ENCODE data around the gene NOL3.

NOL3 gene

DNA sequence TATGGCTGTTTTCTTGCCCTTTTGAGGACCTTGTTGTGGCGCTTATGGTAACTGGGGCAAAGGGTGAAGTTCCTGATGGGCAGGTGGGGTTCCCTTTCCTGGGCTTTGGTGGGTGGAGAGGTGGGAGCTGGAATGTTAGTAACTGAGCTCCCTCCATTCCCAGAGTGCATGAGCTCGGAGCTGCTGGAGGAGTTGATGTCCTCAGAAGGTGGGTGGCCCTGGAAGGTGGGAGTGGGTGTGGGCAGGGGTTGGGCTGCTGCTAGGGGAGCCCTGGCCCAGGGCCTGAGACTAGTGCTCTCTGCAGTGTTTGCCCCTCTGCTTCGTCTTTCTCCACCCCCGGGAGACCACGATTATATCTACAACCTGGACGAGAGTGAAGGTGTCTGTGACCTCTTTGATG, 27.4 kb downstream of the NOL3 start:
- Histone ChIP-seq H3K27ac (replicated peaks) (no peak overlapping the region), H3K27me3 (ENCODE audit: insufficient read depth, poor library complexity, severe bottlenecking) (no peaks in the 10 kb centered on the region), H3K4me3 (replicated peaks; ENCODE audit: insufficient read depth, low read length) (no peak overlapping the region)
- TF ChIP-seq, protein P1, sequence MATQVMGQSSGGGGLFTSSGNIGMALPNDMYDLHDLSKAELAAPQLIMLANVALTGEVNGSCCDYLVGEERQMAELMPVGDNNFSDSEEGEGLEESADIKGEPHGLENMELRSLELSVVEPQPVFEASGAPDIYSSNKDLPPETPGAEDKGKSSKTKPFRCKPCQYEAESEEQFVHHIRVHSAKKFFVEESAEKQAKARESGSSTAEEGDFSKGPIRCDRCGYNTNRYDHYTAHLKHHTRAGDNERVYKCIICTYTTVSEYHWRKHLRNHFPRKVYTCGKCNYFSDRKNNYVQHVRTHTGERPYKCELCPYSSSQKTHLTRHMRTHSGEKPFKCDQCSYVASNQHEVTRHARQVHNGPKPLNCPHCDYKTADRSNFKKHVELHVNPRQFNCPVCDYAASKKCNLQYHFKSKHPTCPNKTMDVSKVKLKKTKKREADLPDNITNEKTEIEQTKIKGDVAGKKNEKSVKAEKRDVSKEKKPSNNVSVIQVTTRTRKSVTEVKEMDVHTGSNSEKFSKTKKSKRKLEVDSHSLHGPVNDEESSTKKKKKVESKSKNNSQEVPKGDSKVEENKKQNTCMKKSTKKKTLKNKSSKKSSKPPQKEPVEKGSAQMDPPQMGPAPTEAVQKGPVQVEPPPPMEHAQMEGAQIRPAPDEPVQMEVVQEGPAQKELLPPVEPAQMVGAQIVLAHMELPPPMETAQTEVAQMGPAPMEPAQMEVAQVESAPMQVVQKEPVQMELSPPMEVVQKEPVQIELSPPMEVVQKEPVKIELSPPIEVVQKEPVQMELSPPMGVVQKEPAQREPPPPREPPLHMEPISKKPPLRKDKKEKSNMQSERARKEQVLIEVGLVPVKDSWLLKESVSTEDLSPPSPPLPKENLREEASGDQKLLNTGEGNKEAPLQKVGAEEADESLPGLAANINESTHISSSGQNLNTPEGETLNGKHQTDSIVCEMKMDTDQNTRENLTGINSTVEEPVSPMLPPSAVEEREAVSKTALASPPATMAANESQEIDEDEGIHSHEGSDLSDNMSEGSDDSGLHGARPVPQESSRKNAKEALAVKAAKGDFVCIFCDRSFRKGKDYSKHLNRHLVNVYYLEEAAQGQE (IDR thresholded peaks at IDR 0.05; ENCODE audit: insufficient replicate concordance, low read depth), result no peak
- no peak for TF ChIP-seq GABPA (IDR thresholded peaks at IDR 0.05; ENCODE audit: low read depth)
- TF ChIP-seq SPI1 (IDR thresholded peaks at IDR 0.05; ENCODE audit: borderline replicate concordance, low read depth), result no peak
- no peak for TF ChIP-seq POLR2AphosphoS5 (IDR thresholded peaks at IDR 0.05; ENCODE audit: low read depth)
- TF ChIP-seq, protein P2, sequence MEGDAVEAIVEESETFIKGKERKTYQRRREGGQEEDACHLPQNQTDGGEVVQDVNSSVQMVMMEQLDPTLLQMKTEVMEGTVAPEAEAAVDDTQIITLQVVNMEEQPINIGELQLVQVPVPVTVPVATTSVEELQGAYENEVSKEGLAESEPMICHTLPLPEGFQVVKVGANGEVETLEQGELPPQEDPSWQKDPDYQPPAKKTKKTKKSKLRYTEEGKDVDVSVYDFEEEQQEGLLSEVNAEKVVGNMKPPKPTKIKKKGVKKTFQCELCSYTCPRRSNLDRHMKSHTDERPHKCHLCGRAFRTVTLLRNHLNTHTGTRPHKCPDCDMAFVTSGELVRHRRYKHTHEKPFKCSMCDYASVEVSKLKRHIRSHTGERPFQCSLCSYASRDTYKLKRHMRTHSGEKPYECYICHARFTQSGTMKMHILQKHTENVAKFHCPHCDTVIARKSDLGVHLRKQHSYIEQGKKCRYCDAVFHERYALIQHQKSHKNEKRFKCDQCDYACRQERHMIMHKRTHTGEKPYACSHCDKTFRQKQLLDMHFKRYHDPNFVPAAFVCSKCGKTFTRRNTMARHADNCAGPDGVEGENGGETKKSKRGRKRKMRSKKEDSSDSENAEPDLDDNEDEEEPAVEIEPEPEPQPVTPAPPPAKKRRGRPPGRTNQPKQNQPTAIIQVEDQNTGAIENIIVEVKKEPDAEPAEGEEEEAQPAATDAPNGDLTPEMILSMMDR (IDR thresholded peaks at IDR 0.05; ENCODE audit: insufficient read depth, low read length), result no peak
- no peak for DNase-seq (ENCODE audit: low read depth in 1 of 2, low spot score in 1 of 2)

DNA sequence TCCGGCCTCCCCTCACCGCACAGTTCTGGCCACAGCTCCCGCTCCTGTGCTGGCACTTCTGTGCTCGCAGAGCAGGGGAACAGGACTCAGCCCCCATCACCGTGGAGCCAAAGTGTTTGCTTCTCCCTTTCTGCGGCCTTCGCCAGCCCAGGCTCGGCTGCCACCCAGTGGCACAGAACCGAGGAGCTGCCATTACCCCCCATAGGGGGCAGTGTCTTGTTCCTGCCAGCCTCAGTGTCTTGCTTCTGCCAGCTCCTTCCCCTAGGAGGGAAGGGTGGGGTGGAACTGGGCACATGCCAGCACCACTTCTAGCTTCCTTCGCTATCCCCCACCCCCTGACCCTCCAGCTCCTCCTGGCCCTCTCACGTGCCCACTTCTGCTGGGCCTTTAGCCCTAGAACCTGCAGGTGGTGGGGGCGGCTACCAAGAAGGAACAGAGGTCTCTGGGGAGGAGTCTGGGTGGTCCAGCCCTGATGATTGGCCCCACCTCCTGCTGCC, 27.9 kb downstream of the NOL3 start:
- Histone ChIP-seq H3K27me3 (ENCODE audit: insufficient read depth, poor library complexity, severe bottlenecking) (no peaks in the 10 kb centered on the region), H3K27ac (replicated peaks) (no peak overlapping the region), H3K4me3 (replicated peaks; ENCODE audit: insufficient read depth, low read length) (no peak overlapping the region)
- TF ChIP-seq, protein P2 (IDR thresholded peaks at IDR 0.05; ENCODE audit: insufficient read depth, low read length), result peak; percentile 67
- TF ChIP-seq, protein P1 (IDR thresholded peaks at IDR 0.05; ENCODE audit: insufficient replicate concordance, low read depth), result no peak
- DNase-seq (ENCODE audit: low read depth in 1 of 2, low spot score in 1 of 2), result peak in 1 of 2 experiments; percentile 70

DNA sequence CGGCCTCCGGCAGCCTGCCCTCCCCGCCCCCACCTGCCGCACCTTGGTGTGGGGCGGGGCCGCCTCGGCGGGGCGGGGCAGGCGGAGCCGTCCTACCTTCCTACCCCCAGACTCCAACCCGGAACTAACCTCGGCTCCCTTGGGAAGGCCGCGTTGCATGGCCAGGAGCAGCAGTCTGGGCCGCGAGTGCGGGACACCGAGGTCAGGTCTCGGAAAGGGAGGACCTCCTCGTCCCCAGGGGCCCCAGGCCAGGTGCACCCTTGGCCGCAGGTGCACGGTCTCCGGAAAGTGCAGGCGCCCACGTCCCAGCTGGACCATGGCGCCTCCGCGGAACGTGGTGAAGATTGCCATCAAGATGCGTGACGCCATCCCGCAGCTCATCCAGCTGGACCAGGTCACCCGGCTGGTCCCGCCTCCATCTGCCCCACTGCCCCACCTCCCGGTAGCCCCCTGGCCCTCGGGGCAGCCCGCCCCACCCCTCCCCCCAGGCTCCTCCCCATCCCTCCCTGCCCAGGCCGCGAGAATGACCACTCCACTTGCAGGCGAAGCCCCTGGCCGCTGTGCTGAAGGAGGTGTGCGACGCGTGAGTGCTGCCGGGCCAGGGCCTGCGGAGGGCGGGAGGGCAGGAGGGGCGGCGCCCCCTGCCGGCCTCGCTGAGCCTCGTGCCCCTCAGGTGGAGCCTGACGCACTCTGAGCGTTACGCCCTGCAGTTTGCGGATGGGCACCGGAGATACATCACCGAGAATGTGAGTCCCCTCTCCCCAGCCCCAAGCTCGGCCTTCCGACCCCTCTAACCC, 28.9 kb downstream of the NOL3 start, which contains the start of gene ELMO3:
Gene ELMO3, plus strand, starts transcription at position 121 of the 797 bp plus-strand sequence. Its CDS starts 196 bp downstream, at position 317.
- H3K27me3 ChIP-seq (ENCODE audit: insufficient read depth, poor library complexity, severe bottlenecking), result no peaks in the 10 kb centered on the region
- TF ChIP-seq, protein P2 (IDR thresholded peaks at IDR 0.05; ENCODE audit: insufficient read depth, low read length), result no peak
- TF ChIP-seq SPI1 (IDR thresholded peaks at IDR 0.05; ENCODE audit: borderline replicate concordance, low read depth), result no peak
- TF ChIP-seq, protein P1 (IDR thresholded peaks at IDR 0.05; ENCODE audit: insufficient replicate concordance, low read depth), result no peak
- TF ChIP-seq POLR2AphosphoS5 (IDR thresholded peaks at IDR 0.05; ENCODE audit: low read depth), result no peak
- TF ChIP-seq GABPA (IDR thresholded peaks at IDR 0.05; ENCODE audit: low read depth), result no peak
- H3K4me3 ChIP-seq (replicated peaks; ENCODE audit: insufficient read depth, low read length), result no peak within 1 kb of the TSS
- DNase-seq (ENCODE audit: low read depth in 1 of 2, low spot score in 1 of 2), result no peak
- no peak within 1 kb of the TSS for H3K27ac ChIP-seq (replicated peaks)
